ENCODE measurements around the gene ADGRD2.

The ADGRD2 gene

GRCh38 chr9:124472770-124473169 lies 22.5 kb downstream of the ADGRD2 start:
- TF ChIP-seq, protein P1, sequence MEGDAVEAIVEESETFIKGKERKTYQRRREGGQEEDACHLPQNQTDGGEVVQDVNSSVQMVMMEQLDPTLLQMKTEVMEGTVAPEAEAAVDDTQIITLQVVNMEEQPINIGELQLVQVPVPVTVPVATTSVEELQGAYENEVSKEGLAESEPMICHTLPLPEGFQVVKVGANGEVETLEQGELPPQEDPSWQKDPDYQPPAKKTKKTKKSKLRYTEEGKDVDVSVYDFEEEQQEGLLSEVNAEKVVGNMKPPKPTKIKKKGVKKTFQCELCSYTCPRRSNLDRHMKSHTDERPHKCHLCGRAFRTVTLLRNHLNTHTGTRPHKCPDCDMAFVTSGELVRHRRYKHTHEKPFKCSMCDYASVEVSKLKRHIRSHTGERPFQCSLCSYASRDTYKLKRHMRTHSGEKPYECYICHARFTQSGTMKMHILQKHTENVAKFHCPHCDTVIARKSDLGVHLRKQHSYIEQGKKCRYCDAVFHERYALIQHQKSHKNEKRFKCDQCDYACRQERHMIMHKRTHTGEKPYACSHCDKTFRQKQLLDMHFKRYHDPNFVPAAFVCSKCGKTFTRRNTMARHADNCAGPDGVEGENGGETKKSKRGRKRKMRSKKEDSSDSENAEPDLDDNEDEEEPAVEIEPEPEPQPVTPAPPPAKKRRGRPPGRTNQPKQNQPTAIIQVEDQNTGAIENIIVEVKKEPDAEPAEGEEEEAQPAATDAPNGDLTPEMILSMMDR (IDR thresholded peaks at IDR 0.05): no peak

- TF ChIP-seq, protein P1 (IDR thresholded peaks at IDR 0.05): no peak
Measured at GRCh38 chr9:124473310-124473709, 23.1 kb downstream of the ADGRD2 start.

DNA sequence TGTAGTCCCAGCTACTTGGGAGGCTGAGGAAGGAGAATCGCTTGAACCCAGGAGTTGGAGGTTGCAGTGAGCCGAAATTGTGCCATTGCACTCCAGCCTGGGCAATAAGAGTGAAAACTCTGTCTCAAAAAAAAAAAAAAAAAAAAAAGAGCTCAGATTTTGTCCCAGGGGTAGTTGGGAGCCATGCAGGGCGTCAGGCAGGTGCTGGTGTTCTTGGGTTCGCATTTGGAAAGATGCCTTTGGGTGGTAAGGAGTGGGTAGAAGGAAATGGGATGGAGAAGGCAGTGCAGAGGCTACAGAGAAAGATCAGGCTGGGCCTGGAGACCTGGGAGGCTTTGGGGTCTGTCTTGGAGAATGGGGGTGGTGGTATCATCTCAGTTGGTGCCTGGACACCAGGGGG lies 23.9 kb downstream of the ADGRD2 start:
- TF ChIP-seq, protein P1 (IDR thresholded peaks at IDR 0.05): no peak

DNA sequence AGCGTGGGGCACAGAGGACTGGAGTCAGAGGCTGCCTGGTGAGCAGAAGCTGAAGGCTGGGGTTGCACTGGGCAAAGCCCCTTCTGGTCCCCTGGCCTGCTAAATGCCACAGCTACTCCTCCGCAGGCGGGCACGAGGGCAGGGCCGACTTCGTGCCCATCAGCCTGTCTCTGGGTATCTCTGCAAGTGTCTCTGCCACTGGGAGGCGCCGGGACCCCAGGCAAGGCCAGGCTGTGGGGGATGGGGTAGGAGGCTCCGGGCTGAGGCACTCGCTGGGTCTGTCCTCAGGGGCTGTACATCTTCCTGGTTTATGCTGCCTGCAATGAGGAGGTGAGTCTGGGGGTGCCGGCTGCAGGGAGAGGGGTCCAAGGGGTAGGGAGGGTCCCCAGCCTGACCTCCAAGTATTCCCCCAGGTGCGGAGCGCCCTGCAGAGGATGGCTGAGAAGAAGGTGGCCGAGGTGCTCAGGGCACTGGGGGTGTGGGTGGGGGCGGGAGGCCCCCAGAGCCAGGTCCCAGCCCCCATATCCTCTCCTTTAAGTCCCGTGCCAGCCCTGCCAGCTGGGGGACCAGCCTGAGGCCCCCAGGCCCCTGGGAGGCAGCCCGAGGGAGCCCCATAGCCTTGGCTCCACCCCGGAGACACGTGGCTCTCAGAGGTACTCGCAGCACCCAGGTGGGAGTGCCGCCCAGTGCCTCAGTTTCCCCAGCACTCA lies 25.1 kb downstream of the ADGRD2 start:
- TF ChIP-seq, protein P1 (IDR thresholded peaks at IDR 0.05): no peak

GRCh38 chr9:124475868-124476690 lies 25.8 kb downstream of the ADGRD2 start:
- TF ChIP-seq, protein P1 (IDR thresholded peaks at IDR 0.05): no peak

DNA sequence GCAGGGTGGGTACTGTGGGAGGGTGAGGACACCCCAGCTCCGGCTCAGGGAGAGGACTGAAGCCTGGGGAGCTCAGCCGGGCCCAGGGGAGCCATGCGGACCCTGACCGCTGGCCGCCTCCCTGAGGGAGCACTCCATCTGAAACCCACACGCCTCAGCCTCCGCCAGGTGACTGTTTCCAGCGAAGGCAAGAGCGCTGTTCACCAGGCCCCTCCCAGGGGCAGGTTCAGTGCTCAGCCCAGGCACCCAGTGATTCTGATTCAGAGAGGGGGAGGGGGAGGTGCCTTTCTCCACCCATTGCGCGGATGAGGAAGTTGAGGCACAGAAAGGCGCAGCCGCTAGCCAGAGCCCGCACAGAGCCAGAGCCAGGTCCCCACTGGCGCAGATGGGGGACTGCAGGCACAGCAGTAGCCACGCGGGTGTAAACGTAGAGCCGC lies 27.0 kb downstream of the ADGRD2 start:
- TF ChIP-seq, protein P1 (IDR thresholded peaks at IDR 0.05): no peak

DNA sequence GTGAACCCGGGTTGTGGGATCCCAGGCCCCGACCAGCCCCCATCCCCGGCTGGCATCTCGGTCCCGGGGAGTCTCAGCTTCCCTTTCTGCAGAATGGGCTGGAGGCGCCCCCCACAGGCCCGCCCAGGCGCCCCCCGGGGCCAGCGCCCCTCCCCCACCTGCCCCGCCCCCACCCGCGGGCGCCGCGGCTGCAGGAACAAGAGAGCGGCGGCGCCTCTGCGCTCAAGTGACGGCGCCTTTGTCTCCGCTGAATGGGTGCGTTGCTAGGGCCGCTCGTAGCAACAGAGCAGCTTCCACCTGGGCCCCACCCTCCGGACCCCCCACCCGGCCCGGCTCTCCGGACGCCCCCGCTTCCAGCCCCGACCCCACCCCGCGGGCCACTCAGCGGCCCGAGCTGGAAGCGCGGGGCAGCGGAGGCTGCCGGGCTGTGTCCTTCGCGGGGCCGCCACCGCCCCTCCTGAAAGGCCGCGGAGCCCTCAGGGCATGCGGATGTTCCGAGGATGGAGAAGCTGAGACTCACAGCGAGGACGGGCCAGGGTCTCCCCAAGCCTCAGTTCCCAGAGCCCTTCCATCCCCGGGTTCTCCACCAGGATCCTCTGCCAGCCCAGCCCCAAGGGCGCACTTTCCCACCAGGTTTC lies 27.5 kb downstream of the ADGRD2 start:
- TF ChIP-seq, protein P1 (IDR thresholded peaks at IDR 0.05): no peak
